AG10803 (cell line): Measurements from ENCODE around the gene GDPD4.
A peak's percentile ranks its signal among the peaks of the same experiment; 100 is the strongest.

Experiments
- DNase-seq: peaks from one replicate; pipeline ENCODE4 v3.0.0; 2010; ENCODE audit warnings: low read depth
- H3K4me3 ChIP-seq: 2 replicates; pipeline ENCODE4 v1.5.1; 2011; ENCODE audit warnings: mild to moderate bottlenecking, low read length, control low read depth
- CTCF ChIP-seq: conservative IDR thresholded peaks from 2 replicates; pipeline ENCODE4 v1.5.1; 2011; ENCODE audit warnings: mild to moderate bottlenecking, low read length, control low read depth, inconsistent platforms

The GDPD4 gene

GRCh38 chr11:77201991-77202841 is 99.3 kb downstream of the GDPD4 start:
- TF ChIP-seq CTCF: no peak
- no peak for DNase-seq
- H3K4me3 ChIP-seq: no peak overlapping the region

- H3K4me3 ChIP-seq: no peak overlapping the region
- TF ChIP-seq CTCF: no peak
- DNase-seq: no peak
Observed at GRCh38 chr11:77201370-77201769, 100.1 kb downstream of the GDPD4 start.

GRCh38 chr11:77200351-77201268 is 100.9 kb downstream of the GDPD4 start:
- no peak for TF ChIP-seq CTCF
- no peak for DNase-seq
- no peak overlapping the region for H3K4me3 ChIP-seq

- no peak overlapping the region for H3K4me3 ChIP-seq
- DNase-seq: no peak
- TF ChIP-seq CTCF: no peak
Observed at GRCh38 chr11:77199137-77199745, 102.2 kb downstream of the GDPD4 start.

- peak; percentile 22 for TF ChIP-seq CTCF
- no peak overlapping the region for H3K4me3 ChIP-seq
- no peak for DNase-seq
Observed at GRCh38 chr11:77198440-77198849, 103.0 kb downstream of the GDPD4 start.

- DNase-seq: no peak
- TF ChIP-seq CTCF: no peak
- no peak overlapping the region for H3K4me3 ChIP-seq
Observed at GRCh38 chr11:77197626-77198320, 103.7 kb downstream of the GDPD4 start.
